ENCODE results near the gene GABRA5. TPM values are rescaled to one million over a fixed set of nuclear protein-coding genes. Genes with fewer than 3 reads are reported as not detected.
"Not testable (repeated sequence)": the region's sequence is repeated elsewhere in the genome, so short reads cannot be mapped to it uniquely, and the experiment has no call there.

The GABRA5 gene
- total RNA-seq = 0.32 and 0.43 TPM in 2 replicates

- H3K4me3 ChIP-seq (ENCODE audit: low read depth, low read length) = no peak within 1 kb of the TSS
- DNase-seq (ENCODE audit: low read depth) = no peak
- no peak for TF ChIP-seq CTCF (IDR thresholded peaks at IDR 0.05; ENCODE audit: insufficient read depth, low read depth, low read length)
Measured at GRCh38 chr15:26866298-26867199, at the start of gene GABRA5. GABRA5 (plus strand) TSS chr15:26867062; CDS start chr15:26869249, 2,187 bp downstream.

- H3K4me3 ChIP-seq (ENCODE audit: low read depth, low read length); DNase-seq (ENCODE audit: low read depth): not testable (repeated sequence)
Measured at GRCh38 chr15:26831191-26831590, 35.7 kb upstream of the GABRA5 start.

- no peak overlapping the region for H3K4me3 ChIP-seq (ENCODE audit: low read depth, low read length)
Measured at GRCh38 chr15:26831951-26832350, 34.9 kb upstream of the GABRA5 start.

GRCh38 chr15:26838742-26839460 is 28.0 kb upstream of the GABRA5 start:
- H3K4me3 ChIP-seq (ENCODE audit: low read depth, low read length) = no peak overlapping the region
- no peak for DNase-seq (ENCODE audit: low read depth)
- TF ChIP-seq CTCF (IDR thresholded peaks at IDR 0.05; ENCODE audit: insufficient read depth, low read depth, low read length) = peak; percentile 17

More at GRCh38 chr15:26831951-26832350, 34.9 kb upstream of the GABRA5 start:
- TF ChIP-seq CTCF (IDR thresholded peaks at IDR 0.05; ENCODE audit: insufficient read depth, low read depth, low read length) = no peak
- DNase-seq (ENCODE audit: low read depth) = no peak

- no peak for TF ChIP-seq CTCF (IDR thresholded peaks at IDR 0.05; ENCODE audit: insufficient read depth, low read depth, low read length)
- no peak for DNase-seq (ENCODE audit: low read depth)
- H3K4me3 ChIP-seq (ENCODE audit: low read depth, low read length) = no peak overlapping the region
Measured at GRCh38 chr15:26841514-26841913, 25.3 kb upstream of the GABRA5 start.

GRCh38 chr15:26841941-26842340 is 24.9 kb upstream of the GABRA5 start:
- DNase-seq (ENCODE audit: low read depth) = no peak
- H3K4me3 ChIP-seq (ENCODE audit: low read depth, low read length) = no peak overlapping the region
- no peak for TF ChIP-seq CTCF (IDR thresholded peaks at IDR 0.05; ENCODE audit: insufficient read depth, low read depth, low read length)

- TF ChIP-seq CTCF (IDR thresholded peaks at IDR 0.05; ENCODE audit: insufficient read depth, low read depth, low read length) = no peak
- DNase-seq (ENCODE audit: low read depth) = no peak
- H3K4me3 ChIP-seq (ENCODE audit: low read depth, low read length) = no peak overlapping the region
Measured at GRCh38 chr15:26842391-26842790, 24.5 kb upstream of the GABRA5 start.

Data from fibroblast of villous mesenchyme (primary cell).